Uterus (tissue), 4 donors: ENCODE data around the gene INPP1. TPM values are rescaled to one million over a fixed set of nuclear protein-coding genes. Genes with fewer than 3 reads are reported as not detected.
"Not testable (repeated sequence)": the region's sequence is repeated elsewhere in the genome, so short reads cannot be mapped to it uniquely, and the experiment has no call there.

ENCODE experiments used
- DNase-seq, 2 donors: peaks; one replicate each; pipeline ENCODE4 v3.0.0-alpha.2; 2019 to 2020
- H3K27ac ChIP-seq, 2 donors: fragments of 200-600 bp; sonication (generic); 1 replicate in 1 of 2; 2 replicates in 1 of 2; pipeline ENCODE4 v1.5.1; 2016 to 2018
- H3K27me3 ChIP-seq, 2 donors: fragments of 200-600 bp; sonication (generic); one replicate each; pipeline ENCODE4 v1.5.1; 2018 to 2019; ENCODE audit warnings: control low read depth in 1 of 2
- H3K36me3 ChIP-seq, 2 donors: fragments of 200-600 bp; sonication (generic); one replicate each; pipeline ENCODE4 v1.5.1; 2019; ENCODE audit warnings: control low read depth in 1 of 2
- H3K4me1 ChIP-seq, 2 donors: fragments of 200-600 bp; sonication (generic); one replicate each; pipeline ENCODE4 v1.5.1; 2018 to 2019; ENCODE audit warnings: control low read depth in 1 of 2
- H3K4me3 ChIP-seq, 2 donors: fragments of 200-600 bp; sonication (generic); 1 replicate in 1 of 2; 2 replicates in 1 of 2; pipeline ENCODE4 v1.5.1; 2018 to 2019; ENCODE audit warnings: mild to moderate bottlenecking in 1 of 2
- H3K9me3 ChIP-seq, 2 donors: fragments of 200-600 bp; sonication (generic); one replicate each; pipeline ENCODE4 v1.5.1; 2019; ENCODE audit warnings: control low read depth in 1 of 2
- POLR2A ChIP-seq, 2 donors: fragments of 450-650 bp; IDR thresholded peaks; one replicate each; pipeline ENCODE4 v1.6.1; 2016; ENCODE audit warnings: antibody characterized with exemption in 2 of 2, mild to moderate bottlenecking in 1 of 2, moderate library complexity in 1 of 2
- intact Hi-C: fragments of 100-400 bp; cut with DNase I; formaldehyde crosslinking; loops from one replicate; pipeline ENCODE4 v1.15.1; 2023; ENCODE audit warnings: low total_unique reads
- total RNA-seq, 4 donors: library from RNA; depleted of rRNA in 3 of 4; stranded (reverse); fragments of >200 nt in 3 of 4; gene quantifications; one replicate each; pipeline versions ENCODE4 v1.1.0 to v1.2.4, GENCODE V29; 2014 to 2023
- TF ChIP-seq, protein P1 (sequence below), 4 experiments: fragments of 200-600 bp in 2 of 4; fragments of 450-650 bp in 2 of 4; sonication (generic) in 2 of 4; IDR thresholded peaks; one replicate each; pipeline ENCODE4 v1.5.1; 2016 to 2019; ENCODE audit warnings: antibody characterized with exemption in 4 of 4, mild to moderate bottlenecking in 2 of 4, moderate library complexity in 1 of 4
- donor health status: DM: yes; HTN: yes; CAD: no.

INPP1 gene
- total RNA-seq, 4 donors from 2014 or later, result 2.1 to 40.2 (median 23.5) TPM

DNA sequence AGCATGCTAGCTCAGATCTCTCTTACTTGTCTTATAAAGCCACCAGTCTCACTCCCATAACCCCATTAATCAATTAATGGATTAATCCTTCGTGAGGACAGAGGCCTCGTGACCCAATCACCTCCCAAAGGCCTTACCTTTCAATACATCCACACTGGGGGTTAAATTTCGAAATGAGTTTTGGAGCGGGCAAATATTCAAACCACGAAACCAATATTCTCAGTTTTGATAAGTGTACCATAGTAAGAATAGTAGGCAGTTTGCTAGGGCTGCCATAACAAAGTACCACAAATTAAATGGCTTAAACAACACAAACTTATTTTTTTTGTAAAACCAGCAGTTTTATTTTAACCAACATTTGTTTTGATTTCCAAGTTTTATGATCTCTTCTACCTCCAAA lies 39.0 kb upstream of the INPP1 start:
- intact Hi-C loops, result no loop called here

DNA sequence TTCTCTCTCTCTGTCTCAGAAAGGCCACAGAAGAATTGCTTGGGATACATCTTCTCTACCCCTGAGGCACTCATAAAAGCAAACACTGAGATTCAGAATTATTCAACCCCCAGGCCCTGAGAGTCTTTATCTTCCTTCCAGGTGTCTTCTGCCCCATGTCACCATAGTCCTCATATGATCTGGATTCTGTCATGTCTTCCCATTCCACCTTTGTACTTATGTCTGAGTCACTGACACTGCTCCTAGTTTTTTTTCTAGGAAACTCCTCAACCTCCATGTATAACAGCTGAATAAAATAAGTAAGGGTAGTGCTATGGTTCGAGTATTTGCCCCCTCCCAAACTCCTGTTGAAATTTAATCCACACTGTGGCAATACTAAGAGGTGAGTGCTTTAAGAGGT lies 35.4 kb upstream of the INPP1 start:
- H3K27me3 ChIP-seq, result no peaks in the 10 kb centered on the region
- H3K27ac ChIP-seq, result no peak overlapping the region
- H3K36me3 ChIP-seq, result no peaks in the 10 kb centered on the region
- no peak overlapping the region for H3K4me3 ChIP-seq
- TF ChIP-seq, protein P1, sequence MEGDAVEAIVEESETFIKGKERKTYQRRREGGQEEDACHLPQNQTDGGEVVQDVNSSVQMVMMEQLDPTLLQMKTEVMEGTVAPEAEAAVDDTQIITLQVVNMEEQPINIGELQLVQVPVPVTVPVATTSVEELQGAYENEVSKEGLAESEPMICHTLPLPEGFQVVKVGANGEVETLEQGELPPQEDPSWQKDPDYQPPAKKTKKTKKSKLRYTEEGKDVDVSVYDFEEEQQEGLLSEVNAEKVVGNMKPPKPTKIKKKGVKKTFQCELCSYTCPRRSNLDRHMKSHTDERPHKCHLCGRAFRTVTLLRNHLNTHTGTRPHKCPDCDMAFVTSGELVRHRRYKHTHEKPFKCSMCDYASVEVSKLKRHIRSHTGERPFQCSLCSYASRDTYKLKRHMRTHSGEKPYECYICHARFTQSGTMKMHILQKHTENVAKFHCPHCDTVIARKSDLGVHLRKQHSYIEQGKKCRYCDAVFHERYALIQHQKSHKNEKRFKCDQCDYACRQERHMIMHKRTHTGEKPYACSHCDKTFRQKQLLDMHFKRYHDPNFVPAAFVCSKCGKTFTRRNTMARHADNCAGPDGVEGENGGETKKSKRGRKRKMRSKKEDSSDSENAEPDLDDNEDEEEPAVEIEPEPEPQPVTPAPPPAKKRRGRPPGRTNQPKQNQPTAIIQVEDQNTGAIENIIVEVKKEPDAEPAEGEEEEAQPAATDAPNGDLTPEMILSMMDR (IDR thresholded peaks at IDR 0.05), result no peak
- no peak for TF ChIP-seq POLR2A (IDR thresholded peaks at IDR 0.05)
- DNase-seq, result no peak
- no peaks in the 10 kb centered on the region for H3K9me3 ChIP-seq
- no peaks in the 10 kb centered on the region for H3K4me1 ChIP-seq
- intact Hi-C loops, result no loop called here

More for the DNA sequence above, 39.0 kb upstream of the INPP1 start:
- Histone ChIP-seq H3K36me3 (no peaks in the 10 kb centered on the region), H3K4me1 (no peaks in the 10 kb centered on the region), H3K9me3 (no peaks in the 10 kb centered on the region), H3K4me3 (no peak overlapping the region), H3K27ac (no peak overlapping the region), H3K27me3 (no peaks in the 10 kb centered on the region)
- TF ChIP-seq, protein P1 (IDR thresholded peaks at IDR 0.05), result no peak
- no peak for TF ChIP-seq POLR2A (IDR thresholded peaks at IDR 0.05)
- DNase-seq, result no peak

DNA sequence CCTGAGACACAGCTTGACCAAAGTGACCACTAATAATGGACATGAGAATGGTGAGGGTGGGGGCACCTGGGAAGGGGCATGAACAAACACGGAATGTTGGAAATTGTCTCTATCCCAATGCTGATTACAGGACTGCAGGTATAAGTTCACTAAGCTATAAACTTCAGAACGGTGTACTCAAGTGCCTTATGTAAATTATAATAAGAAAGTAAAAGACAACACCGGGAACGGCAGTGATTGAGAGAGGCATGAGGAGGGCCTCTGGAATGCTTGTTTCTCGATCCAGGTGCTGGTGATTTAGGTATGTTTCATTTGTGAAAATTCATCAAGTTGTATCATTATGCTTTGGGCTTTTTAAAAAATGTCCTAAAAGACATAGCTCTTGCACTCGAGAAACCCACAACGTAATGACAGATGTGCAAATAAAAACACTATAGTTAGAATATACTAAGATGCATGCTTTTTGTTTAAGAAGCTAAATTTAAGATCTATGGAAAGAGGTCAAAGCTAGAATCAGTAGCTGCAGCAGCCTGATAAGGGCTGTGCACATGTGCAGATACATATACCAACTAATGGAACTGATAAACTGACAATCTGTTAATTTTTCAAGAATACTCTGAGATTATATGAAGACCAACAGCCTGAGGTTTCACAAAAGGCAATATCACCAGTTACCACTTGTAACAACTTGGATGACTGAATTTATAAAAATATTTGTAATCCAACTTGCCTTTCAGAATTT lies 31.3 kb upstream of the INPP1 start:
- TF ChIP-seq, protein P1 (IDR thresholded peaks at IDR 0.05), result no peak
- no peak for TF ChIP-seq POLR2A (IDR thresholded peaks at IDR 0.05)
- H3K36me3 ChIP-seq, result no peaks in the 10 kb centered on the region
- H3K4me3 ChIP-seq, result no peak overlapping the region
- H3K4me1 ChIP-seq, result no peaks in the 10 kb centered on the region
- intact Hi-C loops, result no loop called here
- no peaks in the 10 kb centered on the region for H3K27me3 ChIP-seq
- H3K9me3 ChIP-seq, result no peaks in the 10 kb centered on the region
- no peak overlapping the region for H3K27ac ChIP-seq
- DNase-seq, result no peak

DNA sequence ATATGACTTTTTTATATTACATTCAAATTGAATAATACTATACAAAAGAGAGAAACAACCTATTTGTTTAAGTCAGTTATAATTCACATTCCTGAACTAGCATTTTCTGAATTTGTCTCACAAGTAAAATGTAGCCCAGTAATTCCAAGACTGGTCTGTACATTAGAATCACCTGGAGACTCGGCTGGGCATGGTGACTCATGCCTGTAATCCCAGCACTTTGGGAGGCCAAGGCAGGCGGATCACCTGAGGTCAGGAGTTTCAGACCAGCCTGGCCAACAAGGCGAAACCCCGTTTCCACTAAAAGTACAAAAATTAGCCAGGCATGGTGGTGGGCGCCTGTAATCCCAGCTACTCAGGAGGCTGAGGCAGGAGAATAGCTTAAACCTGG lies 30.8 kb upstream of the INPP1 start:
- H3K27me3 ChIP-seq, DNase-seq, H3K4me3 ChIP-seq, H3K36me3 ChIP-seq, H3K27ac ChIP-seq, intact Hi-C loops, H3K4me1 ChIP-seq, H3K9me3 ChIP-seq: not testable (repeated sequence)

DNA sequence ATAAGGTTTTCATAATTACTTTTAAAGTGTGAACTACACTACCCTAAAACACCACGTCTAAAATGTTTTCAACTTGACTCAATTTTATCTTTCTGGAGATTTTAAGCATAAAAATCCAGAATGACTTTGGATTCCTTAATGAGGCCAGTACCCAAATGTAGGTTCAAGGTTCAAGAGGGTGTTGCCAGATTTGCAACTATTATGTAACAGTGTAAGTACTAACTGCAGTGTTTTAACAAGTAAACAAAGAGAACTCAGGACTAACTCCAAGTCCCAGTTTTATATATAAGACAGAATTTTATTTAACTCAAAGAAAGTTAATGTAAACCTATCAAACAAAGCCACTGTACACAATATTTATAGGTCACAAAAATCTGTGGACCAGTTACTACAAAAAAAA lies 29.5 kb upstream of the INPP1 start:
- Histone ChIP-seq H3K4me3 (no peak overlapping the region), H3K36me3 (no peaks in the 10 kb centered on the region), H3K27me3 (no peaks in the 10 kb centered on the region), H3K27ac (no peak overlapping the region), H3K4me1 (no peaks in the 10 kb centered on the region), H3K9me3 (no peaks in the 10 kb centered on the region)
- DNase-seq, result no peak
- TF ChIP-seq, protein P1 (IDR thresholded peaks at IDR 0.05), result no peak
- TF ChIP-seq POLR2A (IDR thresholded peaks at IDR 0.05), result no peak
- intact Hi-C loops, result no loop called here
